ENCODE data around the gene GPR68.
"Not testable (repeated sequence)": the region's sequence is repeated elsewhere in the genome, so short reads cannot be mapped to it uniquely, and the experiment has no call there.

Gene GPR68

DNA sequence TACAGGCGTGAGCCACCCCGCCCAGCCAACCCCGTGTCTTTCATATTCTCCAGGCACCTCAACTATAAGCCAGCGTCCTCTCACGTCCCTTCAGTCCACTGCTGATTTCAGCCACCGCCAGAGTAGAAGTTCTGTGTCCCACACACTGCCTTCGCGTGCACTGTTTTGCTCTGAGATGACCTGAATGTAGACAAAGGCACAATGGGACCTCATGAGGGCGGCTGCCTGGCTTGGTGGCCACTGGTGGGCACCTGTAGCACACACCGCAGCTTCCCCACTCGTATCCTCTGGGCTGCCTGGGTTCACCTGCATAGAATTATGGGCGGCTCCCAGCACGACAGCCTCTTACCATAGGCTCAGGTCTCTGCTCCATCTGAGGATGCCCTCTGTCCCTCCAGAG is 57.2 kb downstream of the GPR68 start:
- no peak for DNase-seq

DNA sequence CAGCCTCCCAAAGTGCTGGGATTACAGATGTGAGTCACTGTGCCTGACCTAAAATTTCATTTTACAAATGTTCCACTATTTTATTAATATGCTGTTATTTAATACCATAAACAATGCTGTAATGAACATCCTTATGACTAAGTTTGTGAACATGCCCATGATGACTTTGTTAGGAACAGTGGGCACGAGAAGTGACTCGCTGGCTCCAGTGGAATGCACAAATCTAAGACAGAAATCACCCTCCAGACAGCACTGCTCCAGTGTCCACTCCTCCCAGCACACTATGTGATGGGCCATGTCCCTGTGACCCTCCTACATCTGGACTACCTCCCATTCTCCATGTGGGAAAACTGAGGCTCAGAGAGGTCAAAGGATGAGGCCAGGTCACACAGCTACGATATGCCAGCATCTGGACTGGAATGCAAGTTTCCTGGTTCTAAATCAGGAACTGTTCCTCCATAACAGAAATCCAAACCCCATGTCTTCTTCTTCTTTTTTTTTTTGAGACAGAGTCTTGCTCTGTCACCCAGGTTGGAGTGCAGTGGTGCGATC is 57.9 kb downstream of the GPR68 start:
- no peak for DNase-seq

DNA sequence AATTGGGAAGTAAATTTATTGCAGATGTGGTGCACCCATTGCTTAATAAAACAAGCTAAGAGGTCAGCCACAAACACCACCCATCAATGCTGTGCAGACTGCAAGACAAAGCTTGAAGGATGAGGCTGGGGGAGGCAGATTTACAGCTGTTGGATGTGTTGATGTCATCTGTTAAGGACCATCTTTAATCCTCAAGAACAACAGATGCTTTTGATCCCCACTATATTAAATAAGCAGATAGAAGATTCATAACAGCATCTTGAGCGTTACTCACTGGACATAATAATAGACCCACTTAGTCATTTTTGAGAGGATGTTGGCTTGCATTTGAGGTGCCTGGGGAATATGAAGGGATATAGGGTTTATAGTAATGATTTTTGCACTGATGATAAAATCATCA is 58.8 kb downstream of the GPR68 start:
- no peak for DNase-seq

DNA sequence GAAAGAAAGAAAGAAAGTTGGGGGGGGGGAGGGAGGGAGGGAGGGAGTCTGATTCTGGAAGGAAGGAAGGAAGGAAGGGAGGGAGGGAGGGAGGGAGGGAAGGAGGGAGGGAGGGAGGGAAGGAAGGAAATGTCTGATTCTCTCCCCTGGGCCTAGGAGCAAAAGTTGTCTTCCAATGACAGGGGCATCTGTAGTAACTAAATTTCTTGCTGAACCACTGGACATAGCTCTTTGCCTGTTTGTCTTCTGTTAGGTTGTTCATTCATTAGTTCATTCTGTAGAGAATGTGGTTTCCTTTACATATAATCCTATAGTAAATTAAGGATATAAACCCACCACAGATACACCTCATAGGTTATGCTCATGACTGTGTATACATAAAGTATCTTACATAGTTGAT is 59.9 kb downstream of the GPR68 start:
- DNase-seq = no peak

DNA sequence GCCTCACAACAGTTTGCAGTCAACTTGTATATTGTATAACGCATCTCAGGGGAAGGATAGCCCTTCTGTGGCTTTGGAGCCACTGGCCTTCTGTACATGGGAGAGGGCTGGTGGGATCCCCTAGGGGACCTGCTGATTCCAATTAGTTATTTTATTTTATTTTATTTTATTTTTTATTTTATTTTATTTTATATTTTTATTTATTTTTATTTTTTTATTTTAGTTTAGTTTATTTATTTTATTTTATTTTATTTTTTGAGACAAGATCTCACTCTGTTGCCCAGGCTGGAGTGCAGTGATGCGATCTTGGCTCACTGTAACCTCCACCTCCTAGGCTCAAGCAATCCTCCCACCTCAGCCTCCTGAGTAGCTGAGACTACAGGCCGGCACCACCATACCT is 61.8 kb downstream of the GPR68 start:
- not testable (repeated sequence) for DNase-seq

All from femur (tissue), 1 donor.